Right atrium auricular region (tissue), 2 donors: Measurements from ENCODE around the gene TNS3. TPM values are rescaled to one million over a fixed set of nuclear protein-coding genes. Genes with fewer than 3 reads are reported as not detected.
"Not testable (repeated sequence)": the region's sequence is repeated elsewhere in the genome, so short reads cannot be mapped to it uniquely, and the experiment has no call there.

ENCODE experiments used
- DNase-seq: peaks from one replicate; pipeline ENCODE4 v3.0.0-alpha.2; 2019; ENCODE audit warnings: low spot score
- H3K27ac ChIP-seq, 2 donors: fragments of 200-600 bp; sonication (generic); 1 replicate in 1 of 2; 2 replicates in 1 of 2; pipeline ENCODE4 v1.5.1; 2016 to 2019
- H3K27me3 ChIP-seq, 2 donors: fragments of 200-600 bp; sonication (generic); one replicate each; pipeline versions ENCODE4 v1.5.1 to v1.6.0; 2017 to 2019
- H3K36me3 ChIP-seq: fragments of 200-600 bp; sonication (generic); one replicate; pipeline ENCODE4 v1.5.1; 2016
- H3K4me1 ChIP-seq, 2 donors: fragments of 200-600 bp; sonication (generic); one replicate each; pipeline versions ENCODE4 v1.5.1 to v1.6.0; 2017 to 2019
- H3K4me3 ChIP-seq, 2 donors: fragments of 200-600 bp; sonication (generic); 1 replicate in 1 of 2; 2 replicates in 1 of 2; pipeline ENCODE4 v1.5.1; 2017 to 2019; ENCODE audit warnings: mild to moderate bottlenecking in 1 of 2, moderate library complexity in 1 of 2
- H3K9me3 ChIP-seq, 2 donors: fragments of 200-600 bp; sonication (generic); one replicate each; pipeline ENCODE4 v1.5.1; 2019
- CTCF ChIP-seq, 2 donors: fragments of 200-600 bp; sonication (generic); IDR thresholded peaks; one replicate each; pipeline ENCODE4 v1.5.1; 2019; ENCODE audit warnings: antibody characterized with exemption in 2 of 2
- total RNA-seq, 2 donors: library from RNA; depleted of rRNA; stranded (reverse); fragments of >200 nt; gene quantifications; one replicate each; pipeline ENCODE4 v1.1.0, GENCODE V29; 2016

Gene TNS3
- total RNA-seq, 2 donors from 2014 or later, result 39.7 to 44.4 TPM

- H3K4me3 ChIP-seq, result no peak overlapping the region
- no peaks in the 10 kb centered on the region for H3K9me3 ChIP-seq
- no peak overlapping the region for H3K27ac ChIP-seq
- TF ChIP-seq CTCF (IDR thresholded peaks at IDR 0.05), result no peak
- no peak for DNase-seq
- peaks cover 0 to 24% of the 10 kb centered on the region in 2 donors for H3K4me1 ChIP-seq
- no peaks in the 10 kb centered on the region for H3K36me3 ChIP-seq
- no peaks in the 10 kb centered on the region for H3K27me3 ChIP-seq
Measured at GRCh38 chr7:47586925-47587324, 5.0 kb upstream of the TNS3 start.

GRCh38 chr7:47586161-47586670 lies 4.3 kb upstream of the TNS3 start:
- peaks cover 0 to 26% of the 10 kb centered on the region in 2 donors for H3K4me1 ChIP-seq
- H3K27ac ChIP-seq, H3K36me3 ChIP-seq, H3K4me3 ChIP-seq, H3K9me3 ChIP-seq, DNase-seq, H3K27me3 ChIP-seq: not testable (repeated sequence)

- no peaks in the 10 kb centered on the region for H3K9me3 ChIP-seq
- peak overlapping the region in 1 of 2 donors; percentile 26 for H3K27ac ChIP-seq
- no peaks in the 10 kb centered on the region for H3K36me3 ChIP-seq
- H3K4me3 ChIP-seq, result no peak overlapping the region
- TF ChIP-seq CTCF (IDR thresholded peaks at IDR 0.05), result no peak
- no peak for DNase-seq
- H3K27me3 ChIP-seq, result no peaks in the 10 kb centered on the region
- peaks cover 0 to 43% of the 10 kb centered on the region in 2 donors for H3K4me1 ChIP-seq
Measured at GRCh38 chr7:47584536-47584895, 2.6 kb upstream of the TNS3 start.

GRCh38 chr7:47583739-47584535 lies 2.0 kb upstream of the TNS3 start:
- Histone ChIP-seq H3K4me1 (peaks cover 0 to 49% of the 10 kb centered on the region in 2 donors), H3K27ac (peak overlapping the region; percentile 26 to 85), H3K9me3 (no peaks in the 10 kb centered on the region), H3K4me3 (no peak overlapping the region), H3K36me3 (no peaks in the 10 kb centered on the region), H3K27me3 (no peaks in the 10 kb centered on the region)
- DNase-seq, result no peak
- no peak for TF ChIP-seq CTCF (IDR thresholded peaks at IDR 0.05)

GRCh38 chr7:47582764-47583738 lies 1.1 kb upstream of the TNS3 start:
- no peak for TF ChIP-seq CTCF (IDR thresholded peaks at IDR 0.05)
- DNase-seq, result no peak
- Histone ChIP-seq H3K4me1 (peaks cover 0 to 58% of the 10 kb centered on the region in 2 donors), H3K27ac (peak overlapping the region; percentile 82 to 85), H3K36me3 (no peaks in the 10 kb centered on the region), H3K9me3 (no peaks in the 10 kb centered on the region), H3K4me3 (peak overlapping the region in 1 of 2 donors; percentile 80), H3K27me3 (no peaks in the 10 kb centered on the region)

GRCh38 chr7:47581438-47581803 lies 490 bp downstream of the TNS3 start:
- H3K4me1 ChIP-seq, result peaks cover 0 to 74% of the 10 kb centered on the region in 2 donors
- H3K9me3 ChIP-seq, result no peaks in the 10 kb centered on the region
- no peaks in the 10 kb centered on the region for H3K36me3 ChIP-seq
- H3K27ac ChIP-seq, result peak overlapping the region; percentile 82 to 85
- DNase-seq, result no peak
- TF ChIP-seq CTCF (IDR thresholded peaks at IDR 0.05), result no peak
- no peaks in the 10 kb centered on the region for H3K27me3 ChIP-seq
- peak overlapping the region; percentile 78 to 80 for H3K4me3 ChIP-seq
